Measurements from ENCODE around the gene TRAF1. TPM values are rescaled to one million over a fixed set of nuclear protein-coding genes. Genes with fewer than 3 reads are reported as not detected.

Gene TRAF1
- total and polyA plus RNA-seq, 4 donors = 0.38 to 2.6 (median 0.71) TPM

DNA sequence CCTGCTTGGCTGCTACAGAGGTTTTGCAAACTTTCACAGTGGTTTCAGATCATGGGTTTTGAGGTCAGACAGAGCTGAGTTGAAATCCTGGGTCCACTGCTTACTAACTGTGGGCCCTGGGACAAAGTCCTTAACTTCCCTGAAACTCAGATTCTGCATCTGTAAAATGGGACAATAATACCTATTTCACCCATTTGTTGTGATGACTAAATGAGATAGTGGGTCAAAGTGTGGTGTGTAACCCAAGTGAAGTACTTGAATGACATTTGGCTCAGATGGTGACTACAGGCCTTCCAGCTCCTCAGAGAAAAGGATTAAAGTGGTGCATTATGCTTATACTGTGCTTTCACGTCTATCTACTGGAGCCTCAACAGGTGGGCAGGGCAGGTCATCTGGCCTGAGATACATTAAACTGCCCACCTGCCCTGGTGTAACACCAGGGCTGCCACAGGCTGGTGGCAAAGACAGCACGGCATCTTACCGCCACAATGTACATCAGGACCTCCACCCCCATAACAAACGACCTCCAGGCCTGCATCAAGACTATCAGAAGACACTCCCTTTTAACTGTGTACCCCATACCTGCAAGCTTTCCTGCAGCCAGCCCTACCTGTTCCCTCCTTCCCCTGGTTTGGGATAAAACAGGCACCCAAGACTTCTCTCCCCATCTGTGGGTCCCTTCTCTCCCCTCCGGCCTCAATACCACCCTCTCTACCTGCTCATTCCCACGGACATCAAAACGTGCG lies 846 bp upstream of the TRAF1 start:
- no peak overlapping the region for H3K4me3 ChIP-seq (ENCODE audit: low read depth in 1 of 3, low read length in 3 of 3)
- H3K9ac ChIP-seq (ENCODE audit: low read depth in 1 of 2, low read length in 2 of 2) = no peak overlapping the region
- 79% methylated on average over 8 of the region's 8 CpGs for WGBS
- H3K27me3 ChIP-seq (ENCODE audit: control insufficient read depth in 4 of 4, insufficient read depth in 4 of 4, low read length in 3 of 4) = no peaks in the 10 kb centered on the region
- peak overlapping the region in 1 of 2 donors; percentile 79 for H3K27ac ChIP-seq (ENCODE audit: low read depth in 1 of 2, low read length in 2 of 2)
- no peak for DNase-seq (ENCODE audit: low spot score)
- peaks cover 0 to 10% (median 4%) of the 10 kb centered on the region in 4 donors for H3K4me1 ChIP-seq (ENCODE audit: control insufficient read depth in 4 of 4, insufficient read depth in 4 of 4, low read length in 3 of 4)
- no peaks in the 10 kb centered on the region for H3K9me3 ChIP-seq (ENCODE audit: control insufficient read depth in 4 of 4, low read length in 3 of 4)
- no peaks in the 10 kb centered on the region for H3K36me3 ChIP-seq (ENCODE audit: control insufficient read depth in 4 of 4, insufficient read depth in 3 of 4, low read depth in 1 of 4, low read length in 3 of 4)
- TF ChIP-seq RXRA (IDR thresholded peaks at IDR 0.05) (no peak), HNF4A (conservative IDR thresholded peaks at IDR 0.05) (no peak), GABPA (IDR thresholded peaks at IDR 0.05 in 1 of 2, conservative IDR thresholded peaks at IDR 0.05 in 1 of 2) (no peak), RAD21 (IDR thresholded peaks at IDR 0.05) (no peak), FOXA1 (IDR thresholded peaks at IDR 0.05) (no peak), NR2F2 (IDR thresholded peaks at IDR 0.05) (no peak), HNF4G (IDR thresholded peaks at IDR 0.05) (no peak), FOXA2 (IDR thresholded peaks at IDR 0.05) (no peak)
- TF ChIP-seq, protein P1, sequence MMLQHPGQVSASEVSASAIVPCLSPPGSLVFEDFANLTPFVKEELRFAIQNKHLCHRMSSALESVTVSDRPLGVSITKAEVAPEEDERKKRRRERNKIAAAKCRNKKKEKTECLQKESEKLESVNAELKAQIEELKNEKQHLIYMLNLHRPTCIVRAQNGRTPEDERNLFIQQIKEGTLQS (IDR thresholded peaks at IDR 0.05) = no peak
- TF ChIP-seq, protein P2, sequence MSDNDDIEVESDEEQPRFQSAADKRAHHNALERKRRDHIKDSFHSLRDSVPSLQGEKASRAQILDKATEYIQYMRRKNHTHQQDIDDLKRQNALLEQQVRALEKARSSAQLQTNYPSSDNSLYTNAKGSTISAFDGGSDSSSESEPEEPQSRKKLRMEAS (IDR thresholded peaks at IDR 0.05) = no peak
- TF ChIP-seq, protein P3, sequence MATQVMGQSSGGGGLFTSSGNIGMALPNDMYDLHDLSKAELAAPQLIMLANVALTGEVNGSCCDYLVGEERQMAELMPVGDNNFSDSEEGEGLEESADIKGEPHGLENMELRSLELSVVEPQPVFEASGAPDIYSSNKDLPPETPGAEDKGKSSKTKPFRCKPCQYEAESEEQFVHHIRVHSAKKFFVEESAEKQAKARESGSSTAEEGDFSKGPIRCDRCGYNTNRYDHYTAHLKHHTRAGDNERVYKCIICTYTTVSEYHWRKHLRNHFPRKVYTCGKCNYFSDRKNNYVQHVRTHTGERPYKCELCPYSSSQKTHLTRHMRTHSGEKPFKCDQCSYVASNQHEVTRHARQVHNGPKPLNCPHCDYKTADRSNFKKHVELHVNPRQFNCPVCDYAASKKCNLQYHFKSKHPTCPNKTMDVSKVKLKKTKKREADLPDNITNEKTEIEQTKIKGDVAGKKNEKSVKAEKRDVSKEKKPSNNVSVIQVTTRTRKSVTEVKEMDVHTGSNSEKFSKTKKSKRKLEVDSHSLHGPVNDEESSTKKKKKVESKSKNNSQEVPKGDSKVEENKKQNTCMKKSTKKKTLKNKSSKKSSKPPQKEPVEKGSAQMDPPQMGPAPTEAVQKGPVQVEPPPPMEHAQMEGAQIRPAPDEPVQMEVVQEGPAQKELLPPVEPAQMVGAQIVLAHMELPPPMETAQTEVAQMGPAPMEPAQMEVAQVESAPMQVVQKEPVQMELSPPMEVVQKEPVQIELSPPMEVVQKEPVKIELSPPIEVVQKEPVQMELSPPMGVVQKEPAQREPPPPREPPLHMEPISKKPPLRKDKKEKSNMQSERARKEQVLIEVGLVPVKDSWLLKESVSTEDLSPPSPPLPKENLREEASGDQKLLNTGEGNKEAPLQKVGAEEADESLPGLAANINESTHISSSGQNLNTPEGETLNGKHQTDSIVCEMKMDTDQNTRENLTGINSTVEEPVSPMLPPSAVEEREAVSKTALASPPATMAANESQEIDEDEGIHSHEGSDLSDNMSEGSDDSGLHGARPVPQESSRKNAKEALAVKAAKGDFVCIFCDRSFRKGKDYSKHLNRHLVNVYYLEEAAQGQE (IDR thresholded peaks at IDR 0.05) = no peak
- TF ChIP-seq, protein P4, sequence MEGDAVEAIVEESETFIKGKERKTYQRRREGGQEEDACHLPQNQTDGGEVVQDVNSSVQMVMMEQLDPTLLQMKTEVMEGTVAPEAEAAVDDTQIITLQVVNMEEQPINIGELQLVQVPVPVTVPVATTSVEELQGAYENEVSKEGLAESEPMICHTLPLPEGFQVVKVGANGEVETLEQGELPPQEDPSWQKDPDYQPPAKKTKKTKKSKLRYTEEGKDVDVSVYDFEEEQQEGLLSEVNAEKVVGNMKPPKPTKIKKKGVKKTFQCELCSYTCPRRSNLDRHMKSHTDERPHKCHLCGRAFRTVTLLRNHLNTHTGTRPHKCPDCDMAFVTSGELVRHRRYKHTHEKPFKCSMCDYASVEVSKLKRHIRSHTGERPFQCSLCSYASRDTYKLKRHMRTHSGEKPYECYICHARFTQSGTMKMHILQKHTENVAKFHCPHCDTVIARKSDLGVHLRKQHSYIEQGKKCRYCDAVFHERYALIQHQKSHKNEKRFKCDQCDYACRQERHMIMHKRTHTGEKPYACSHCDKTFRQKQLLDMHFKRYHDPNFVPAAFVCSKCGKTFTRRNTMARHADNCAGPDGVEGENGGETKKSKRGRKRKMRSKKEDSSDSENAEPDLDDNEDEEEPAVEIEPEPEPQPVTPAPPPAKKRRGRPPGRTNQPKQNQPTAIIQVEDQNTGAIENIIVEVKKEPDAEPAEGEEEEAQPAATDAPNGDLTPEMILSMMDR (IDR thresholded peaks at IDR 0.05; ENCODE audit: low read depth, low read length, missing input control) = no peak

DNA sequence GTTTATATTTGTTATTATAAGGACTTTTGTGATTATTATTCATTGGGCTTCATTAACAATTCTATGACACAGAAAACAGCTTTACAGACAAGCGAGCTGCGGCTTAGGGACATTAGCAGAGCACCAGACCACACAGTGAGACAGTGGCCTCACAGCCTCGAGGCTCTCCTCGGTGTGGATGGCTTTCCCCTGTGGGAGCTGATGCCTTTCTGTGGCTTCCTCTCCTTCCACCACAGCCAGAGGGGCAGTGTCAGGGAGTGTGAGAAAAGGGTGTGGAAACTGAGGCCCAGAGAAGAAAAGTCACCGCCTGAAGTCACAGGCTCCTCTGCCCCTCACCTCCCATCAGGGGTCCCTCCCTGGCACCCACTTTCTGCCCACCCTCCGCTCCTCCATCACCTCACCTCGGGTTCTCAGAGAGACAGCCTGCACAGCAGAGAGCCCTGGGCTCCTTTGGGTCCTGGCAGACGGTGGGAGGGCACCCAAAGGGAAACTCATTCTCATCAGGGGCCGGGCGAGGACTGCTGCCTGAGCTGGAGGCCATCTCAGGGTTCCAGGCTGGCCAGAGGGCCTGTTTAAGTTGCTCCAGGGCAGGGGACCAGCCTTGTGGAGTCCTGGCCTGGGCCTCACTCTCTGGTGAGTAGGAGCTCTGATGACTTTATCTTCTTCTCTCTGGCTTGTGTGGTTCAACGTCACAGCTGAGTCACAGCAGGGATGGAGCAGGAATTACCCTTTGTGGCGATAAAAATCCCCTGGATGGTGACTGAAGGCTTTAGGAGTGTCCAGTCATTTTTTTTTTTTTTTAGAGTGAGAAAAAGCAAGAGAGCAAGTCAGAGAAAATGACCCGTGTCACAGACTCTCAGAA lies 830 bp downstream of the TRAF1 start:
- TF ChIP-seq NR2F2 (IDR thresholded peaks at IDR 0.05) = no peak
- TF ChIP-seq, protein P3 (IDR thresholded peaks at IDR 0.05) = no peak
- TF ChIP-seq, protein P2 (IDR thresholded peaks at IDR 0.05) = no peak
- no peaks in the 10 kb centered on the region for H3K9me3 ChIP-seq (ENCODE audit: control insufficient read depth in 4 of 4, low read length in 3 of 4)
- peak overlapping the region; percentile 60 to 61 for H3K27ac ChIP-seq (ENCODE audit: low read depth in 1 of 2, low read length in 2 of 2)
- H3K4me1 ChIP-seq (ENCODE audit: control insufficient read depth in 4 of 4, insufficient read depth in 4 of 4, low read length in 3 of 4) = peaks cover 0 to 10% (median 4%) of the 10 kb centered on the region in 4 donors
- DNase-seq (ENCODE audit: low spot score) = no peak
- no peaks in the 10 kb centered on the region for H3K36me3 ChIP-seq (ENCODE audit: control insufficient read depth in 4 of 4, insufficient read depth in 3 of 4, low read depth in 1 of 4, low read length in 3 of 4)
- 81% methylated on average over 13 of the region's 13 CpGs for WGBS
- H3K27me3 ChIP-seq (ENCODE audit: control insufficient read depth in 4 of 4, insufficient read depth in 4 of 4, low read length in 3 of 4) = no peaks in the 10 kb centered on the region
- H3K4me3 ChIP-seq (ENCODE audit: low read depth in 1 of 3, low read length in 3 of 3) = no peak overlapping the region
- peak overlapping the region in 1 of 2 donors; percentile 38 for H3K9ac ChIP-seq (ENCODE audit: low read depth in 1 of 2, low read length in 2 of 2)

Measured in liver (tissue), 9 donors.